ENCODE measurements around the gene MUC21. TPM values are rescaled to one million over a fixed set of nuclear protein-coding genes. Genes with fewer than 3 reads are reported as not detected.

MUC21 gene
- not detected in 2 replicates for total RNA-seq (2022)
- Bru-seq, nascent RNA = not detected
- not detected for BruChase-seq, experiment 1, labeled RNA remaining after a 2-hour chase
- BruChase-seq, experiment 2, labeled RNA remaining after a 6-hour chase = not detected
- long read RNA-seq = 0 reads

- H3K27me3 ChIP-seq (replicated peaks; ENCODE audit: control insufficient read depth, insufficient read depth, low read length) = no peaks in the 10 kb centered on the region
- H3K27ac Mint-ChIP-seq (ENCODE audit: unreplicated experiment) = no peak within 1 kb of the TSS
- CTCF ChIA-PET = no interaction called here
- H3K36me3 ChIP-seq (ENCODE audit: control insufficient read depth, insufficient read depth, low read length) = no peaks in the 10 kb centered on the region
- POLR2A ChIA-PET = no interaction called here
- intact Hi-C loops (cut with micrococcal nuclease; ENCODE audit: unreplicated experiment) = no loop called here
- no peaks in the 10 kb centered on the region for H3K27me3 Mint-ChIP-seq (ENCODE audit: insufficient read depth, unreplicated experiment)
- no peaks in the 10 kb centered on the region for H3K9me3 Mint-ChIP-seq (ENCODE audit: unreplicated experiment)
- no peak for TF ChIP-seq CTCF (IDR thresholded peaks at IDR 0.05; ENCODE audit: insufficient read depth in 1 of 2, low read depth in 1 of 2, low read length in 1 of 2, severe bottlenecking in 1 of 2, unreplicated experiment in 1 of 2)
- DNase-seq = no peak
- H3K9me3 ChIP-seq = no peaks in the 10 kb centered on the region
- peaks cover 16% of the 10 kb centered on the region for H3K4me1 ChIP-seq
- no TSS peak for BruUV-seq (replicated peaks)
- no peak within 1 kb of the TSS for H3K4me3 ChIP-seq (ENCODE audit: low read depth, low read length)
- peaks cover 10% of the 10 kb centered on the region for H3K4me1 Mint-ChIP-seq (ENCODE audit: low read depth, unreplicated experiment)
- H3K36me3 Mint-ChIP-seq (ENCODE audit: insufficient read depth, unreplicated experiment) = peaks cover 3% of the 10 kb centered on the region
- peak within 1 kb of the TSS; percentile 59 for H3K4me3 Mint-ChIP-seq (ENCODE audit: unreplicated experiment)
Measured at GRCh38 chr6:30983439-30983838, at the start of gene MUC21. TSS of gene MUC21 (plus strand) at chr6:30983718. CDS start at chr6:30983959, 241 bp downstream.

DNA sequence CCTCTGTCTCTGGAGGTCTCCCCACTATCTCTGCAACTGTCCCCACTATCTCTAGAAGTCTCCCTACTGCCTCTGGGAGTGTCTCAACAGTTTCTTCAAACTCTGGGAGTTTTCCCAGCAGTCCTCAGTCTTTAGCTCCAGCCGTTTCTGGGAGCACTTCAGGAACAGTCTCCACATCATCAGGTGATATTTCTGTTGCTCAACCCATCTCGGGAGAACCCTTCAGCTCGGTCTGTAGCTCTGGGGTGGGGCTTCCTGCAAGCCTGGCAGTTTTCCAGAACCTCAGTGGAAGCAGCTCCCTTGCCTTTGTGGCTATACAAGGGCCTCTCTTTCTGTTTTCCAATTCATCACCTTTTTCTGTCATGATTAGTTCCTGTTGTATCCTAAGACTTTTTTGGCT, 48.5 kb upstream of the MUC21 start:
- Mint-ChIP-seq H3K4me1 (ENCODE audit: low read depth, unreplicated experiment) (peaks cover 36% of the 10 kb centered on the region), H3K4me3 (ENCODE audit: unreplicated experiment) (no peak overlapping the region), H3K9me3 (ENCODE audit: unreplicated experiment) (peaks cover 8% of the 10 kb centered on the region), H3K27me3 (ENCODE audit: insufficient read depth, unreplicated experiment) (no peaks in the 10 kb centered on the region), H3K27ac (ENCODE audit: unreplicated experiment) (peak overlapping the region; percentile 91), H3K36me3 (ENCODE audit: insufficient read depth, unreplicated experiment) (no peaks in the 10 kb centered on the region)
- intact Hi-C loops (cut with micrococcal nuclease; ENCODE audit: unreplicated experiment) = no loop called here
- no peaks in the 10 kb centered on the region for H3K36me3 ChIP-seq (ENCODE audit: control insufficient read depth, insufficient read depth, low read length)
- TF ChIP-seq CTCF (IDR thresholded peaks at IDR 0.05; ENCODE audit: insufficient read depth in 1 of 2, low read depth in 1 of 2, low read length in 1 of 2, severe bottlenecking in 1 of 2, unreplicated experiment in 1 of 2) = no peak
- BruUV-seq (replicated peaks) = no TSS peak
- CTCF ChIA-PET = no interaction called here
- H3K9me3 ChIP-seq = no peaks in the 10 kb centered on the region
- peaks cover 24% of the 10 kb centered on the region for H3K4me1 ChIP-seq
- no peak for DNase-seq
- POLR2A ChIA-PET = no interaction called here
- H3K4me3 ChIP-seq (ENCODE audit: low read depth, low read length) = no peak overlapping the region
- no peaks in the 10 kb centered on the region for H3K27me3 ChIP-seq (replicated peaks; ENCODE audit: control insufficient read depth, insufficient read depth, low read length)

DNA sequence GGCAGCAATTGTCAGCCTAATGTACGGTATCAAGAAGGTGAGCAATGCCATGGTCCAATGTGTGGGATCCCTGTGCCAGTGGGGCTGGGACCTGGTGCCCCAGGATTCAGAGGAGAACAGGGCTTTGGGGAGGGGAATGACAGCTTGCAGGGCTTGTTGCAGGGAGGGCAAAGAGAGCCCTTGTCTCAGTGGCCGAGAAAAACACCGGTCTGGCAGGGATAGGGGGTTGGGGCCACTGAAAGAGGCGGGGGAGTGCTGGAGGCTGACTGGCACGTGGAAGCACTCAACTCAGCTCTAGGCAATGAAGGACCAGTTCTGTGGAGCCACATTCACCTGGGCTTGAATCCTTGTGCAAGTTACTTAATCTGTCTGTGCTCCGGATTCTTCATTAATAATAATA, 46.3 kb upstream of the MUC21 start:
- H3K4me1 Mint-ChIP-seq (ENCODE audit: low read depth, unreplicated experiment) = peaks cover 32% of the 10 kb centered on the region

More for the DNA sequence above, 46.3 kb upstream of the MUC21 start:
- DNase-seq = no peak
- H3K4me1 ChIP-seq = peaks cover 24% of the 10 kb centered on the region
- no peaks in the 10 kb centered on the region for H3K27me3 ChIP-seq (replicated peaks; ENCODE audit: control insufficient read depth, insufficient read depth, low read length)
- H3K36me3 Mint-ChIP-seq (ENCODE audit: insufficient read depth, unreplicated experiment) = no peaks in the 10 kb centered on the region
- no peaks in the 10 kb centered on the region for H3K27me3 Mint-ChIP-seq (ENCODE audit: insufficient read depth, unreplicated experiment)
- BruUV-seq (replicated peaks) = no TSS peak
- ChIA-PET CTCF (no interaction called here), POLR2A (no interaction called here)
- H3K4me3 Mint-ChIP-seq (ENCODE audit: unreplicated experiment) = no peak overlapping the region
- no peak overlapping the region for H3K4me3 ChIP-seq (ENCODE audit: low read depth, low read length)
- intact Hi-C loops (cut with micrococcal nuclease; ENCODE audit: unreplicated experiment) = no loop called here
- no peaks in the 10 kb centered on the region for H3K36me3 ChIP-seq (ENCODE audit: control insufficient read depth, insufficient read depth, low read length)
- TF ChIP-seq CTCF (IDR thresholded peaks at IDR 0.05; ENCODE audit: insufficient read depth in 1 of 2, low read depth in 1 of 2, low read length in 1 of 2, severe bottlenecking in 1 of 2, unreplicated experiment in 1 of 2) = no peak
- peaks cover 8% of the 10 kb centered on the region for H3K9me3 Mint-ChIP-seq (ENCODE audit: unreplicated experiment)
- H3K27ac Mint-ChIP-seq (ENCODE audit: unreplicated experiment) = no peak overlapping the region
- H3K9me3 ChIP-seq = no peaks in the 10 kb centered on the region

Measured in Caco-2 (cell line).